ENCODE data around the gene PDE4B. TPM values are rescaled to one million over a fixed set of nuclear protein-coding genes. Genes with fewer than 3 reads are reported as not detected.

PDE4B gene
- polyA plus RNA-seq, 1 donor (not counting 4 experiments of a cell fraction or from before 2014, with no cell fraction given) = 0.29 TPM

GRCh38 chr1:66395202-66396061, 602.7 kb downstream of the PDE4B start:
- no peaks in the 10 kb centered on the region for H3K9me1 ChIP-seq (ENCODE audit: control insufficient read depth, extremely low read depth, insufficient read depth, low read length)
- H2AFZ ChIP-seq (ENCODE audit: control insufficient read depth, low read length) = no peak overlapping the region
- H3K9ac ChIP-seq (ENCODE audit: control insufficient read depth, extremely low read depth, insufficient read depth, low read length) = no peak overlapping the region
- H3K36me3 ChIP-seq (ENCODE audit: control insufficient read depth in 2 of 2, extremely low read depth in 1 of 2, insufficient read depth in 2 of 2, low read length in 2 of 2) = no peaks in the 10 kb centered on the region
- no peak overlapping the region for H3K27ac ChIP-seq (ENCODE audit: control insufficient read depth, insufficient read depth, low read length)
- H4K20me1 ChIP-seq (ENCODE audit: control insufficient read depth, extremely low read depth, insufficient read depth, low read length) = no peaks in the 10 kb centered on the region
- DNase-seq (ENCODE audit: low read depth, low spot score) = no peak
- H3K4me2 ChIP-seq (ENCODE audit: control insufficient read depth, extremely low read depth, insufficient read depth, low read depth, low read length) = no peak overlapping the region
- no peaks in the 10 kb centered on the region for H3K4me1 ChIP-seq (ENCODE audit: control insufficient read depth, extremely low read depth, insufficient read depth, low read length)
- H3K4me3 ChIP-seq (ENCODE audit: control insufficient read depth in 2 of 3, extremely low read depth in 1 of 3, insufficient read depth in 2 of 3, low read depth in 1 of 3, low read length in 3 of 3) = no peak overlapping the region
- TF ChIP-seq EZH2 (IDR thresholded peaks at IDR 0.05; ENCODE audit: low read length) = no peak
- no peak for TF ChIP-seq CTCF (optimal IDR thresholded peaks at IDR 0.05 in 1 of 3, IDR thresholded peaks at IDR 0.05 in 1 of 3, conservative IDR thresholded peaks at IDR 0.05 in 1 of 3; ENCODE audit: extremely low read depth in 1 of 3, insufficient read depth in 2 of 3, low read length in 3 of 3)
- no peak for FAIRE-seq
- H3K27me3 ChIP-seq (ENCODE audit: control insufficient read depth, extremely low read depth, insufficient read depth, low read length) = no peaks in the 10 kb centered on the region
- no peaks in the 10 kb centered on the region for H3K79me2 ChIP-seq (ENCODE audit: control insufficient read depth, insufficient read depth, low read length)
- dilution Hi-C loops (cut with MboI; ENCODE audit: extremely low pct_ligation_motif_present, low sequenced_read_pairs) = no loop called here
- H3K9me3 ChIP-seq (ENCODE audit: control insufficient read depth, low read depth, low read length) = no peaks in the 10 kb centered on the region

- no peak for FAIRE-seq
Observed at GRCh38 chr1:66396212-66396890, 603.7 kb downstream of the PDE4B start.

More at GRCh38 chr1:66396212-66396890, 603.7 kb downstream of the PDE4B start:
- Histone ChIP-seq H3K4me3 (ENCODE audit: control insufficient read depth in 2 of 3, extremely low read depth in 1 of 3, insufficient read depth in 2 of 3, low read depth in 1 of 3, low read length in 3 of 3) (no peak overlapping the region), H3K4me2 (ENCODE audit: control insufficient read depth, extremely low read depth, insufficient read depth, low read depth, low read length) (no peak overlapping the region), H3K9me1 (ENCODE audit: control insufficient read depth, extremely low read depth, insufficient read depth, low read length) (no peaks in the 10 kb centered on the region), H3K9me3 (ENCODE audit: control insufficient read depth, low read depth, low read length) (no peaks in the 10 kb centered on the region), H4K20me1 (ENCODE audit: control insufficient read depth, extremely low read depth, insufficient read depth, low read length) (no peaks in the 10 kb centered on the region), H3K36me3 (ENCODE audit: control insufficient read depth in 2 of 2, extremely low read depth in 1 of 2, insufficient read depth in 2 of 2, low read length in 2 of 2) (no peaks in the 10 kb centered on the region), H3K79me2 (ENCODE audit: control insufficient read depth, insufficient read depth, low read length) (no peaks in the 10 kb centered on the region), H3K4me1 (ENCODE audit: control insufficient read depth, extremely low read depth, insufficient read depth, low read length) (no peaks in the 10 kb centered on the region), H3K27ac (ENCODE audit: control insufficient read depth, insufficient read depth, low read length) (no peak overlapping the region), H2AFZ (ENCODE audit: control insufficient read depth, low read length) (no peak overlapping the region), H3K9ac (ENCODE audit: control insufficient read depth, extremely low read depth, insufficient read depth, low read length) (no peak overlapping the region), H3K27me3 (ENCODE audit: control insufficient read depth, extremely low read depth, insufficient read depth, low read length) (no peaks in the 10 kb centered on the region)
- DNase-seq (ENCODE audit: low read depth, low spot score) = no peak
- dilution Hi-C loops (cut with MboI; ENCODE audit: extremely low pct_ligation_motif_present, low sequenced_read_pairs) = no loop called here
- TF ChIP-seq EZH2 (IDR thresholded peaks at IDR 0.05; ENCODE audit: low read length) = no peak

Measured in keratinocyte (primary cell).